Activated naive CD4-positive, alpha-beta T cell treated with anti-CD3 and anti-CD28 coated beads, Interleukin-2, amount 50 U/mL, for 24 hours (primary cell): ENCODE data around the gene FOXI2.

Experiments
- H3K27ac Mint-ChIP-seq: one replicate; pipeline ENCODE4 v1.8.0; 2021; ENCODE audit warnings: mild to moderate bottlenecking, mixed read lengths
- H3K27me3 Mint-ChIP-seq: one replicate; pipeline ENCODE4 v1.8.0; 2021; ENCODE audit warnings: mixed read lengths
- H3K36me3 Mint-ChIP-seq: one replicate; pipeline ENCODE4 v1.8.0; 2021; ENCODE audit warnings: mixed read lengths
- H3K4me1 Mint-ChIP-seq: one replicate; pipeline ENCODE4 v1.8.0; 2021; ENCODE audit warnings: mixed read lengths
- H3K4me3 Mint-ChIP-seq: one replicate; pipeline ENCODE4 v1.8.0; 2021; ENCODE audit warnings: mild to moderate bottlenecking, mixed read lengths
- H3K9me3 Mint-ChIP-seq: one replicate; pipeline ENCODE4 v1.8.0; 2021; ENCODE audit warnings: mixed read lengths

The FOXI2 gene

DNA sequence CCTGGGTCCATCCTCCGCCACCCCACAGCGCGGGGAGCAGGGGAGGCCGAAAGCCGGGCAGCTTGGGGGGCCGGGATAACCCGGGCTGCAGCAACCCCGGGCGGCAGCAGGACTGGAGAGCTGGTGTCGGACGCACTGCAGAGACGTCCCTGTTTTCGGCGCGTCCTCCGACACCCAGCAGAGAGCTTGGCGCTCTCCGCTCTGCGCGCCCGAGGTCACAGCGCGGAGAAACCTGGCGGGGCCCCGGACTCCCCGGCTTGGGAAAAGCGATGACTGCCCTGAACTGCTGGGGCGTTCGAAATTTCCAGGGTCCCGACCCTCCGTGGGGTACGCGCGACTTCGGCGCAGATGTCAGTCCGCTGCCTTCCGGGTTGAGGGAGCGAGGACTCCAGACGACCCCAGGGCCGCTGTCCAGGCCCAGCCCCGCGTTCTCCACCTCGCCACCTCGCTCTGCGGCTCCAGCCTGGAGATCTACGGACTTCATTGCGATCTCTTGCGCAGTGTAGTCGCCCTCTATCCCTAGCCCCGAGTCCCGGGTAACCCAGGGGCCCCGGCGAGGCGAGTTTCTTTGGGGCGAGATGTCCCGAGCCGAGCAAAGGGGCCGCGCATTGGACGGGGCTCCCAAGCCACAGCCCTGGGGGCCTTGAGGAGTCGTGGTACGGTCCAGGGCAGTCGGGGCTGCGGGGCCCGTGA lies 617 bp upstream of the FOXI2 start:
- no peak overlapping the region for H3K27ac Mint-ChIP-seq
- peaks cover 27% of the 10 kb centered on the region for H3K27me3 Mint-ChIP-seq
- no peaks in the 10 kb centered on the region for H3K9me3 Mint-ChIP-seq

DNA sequence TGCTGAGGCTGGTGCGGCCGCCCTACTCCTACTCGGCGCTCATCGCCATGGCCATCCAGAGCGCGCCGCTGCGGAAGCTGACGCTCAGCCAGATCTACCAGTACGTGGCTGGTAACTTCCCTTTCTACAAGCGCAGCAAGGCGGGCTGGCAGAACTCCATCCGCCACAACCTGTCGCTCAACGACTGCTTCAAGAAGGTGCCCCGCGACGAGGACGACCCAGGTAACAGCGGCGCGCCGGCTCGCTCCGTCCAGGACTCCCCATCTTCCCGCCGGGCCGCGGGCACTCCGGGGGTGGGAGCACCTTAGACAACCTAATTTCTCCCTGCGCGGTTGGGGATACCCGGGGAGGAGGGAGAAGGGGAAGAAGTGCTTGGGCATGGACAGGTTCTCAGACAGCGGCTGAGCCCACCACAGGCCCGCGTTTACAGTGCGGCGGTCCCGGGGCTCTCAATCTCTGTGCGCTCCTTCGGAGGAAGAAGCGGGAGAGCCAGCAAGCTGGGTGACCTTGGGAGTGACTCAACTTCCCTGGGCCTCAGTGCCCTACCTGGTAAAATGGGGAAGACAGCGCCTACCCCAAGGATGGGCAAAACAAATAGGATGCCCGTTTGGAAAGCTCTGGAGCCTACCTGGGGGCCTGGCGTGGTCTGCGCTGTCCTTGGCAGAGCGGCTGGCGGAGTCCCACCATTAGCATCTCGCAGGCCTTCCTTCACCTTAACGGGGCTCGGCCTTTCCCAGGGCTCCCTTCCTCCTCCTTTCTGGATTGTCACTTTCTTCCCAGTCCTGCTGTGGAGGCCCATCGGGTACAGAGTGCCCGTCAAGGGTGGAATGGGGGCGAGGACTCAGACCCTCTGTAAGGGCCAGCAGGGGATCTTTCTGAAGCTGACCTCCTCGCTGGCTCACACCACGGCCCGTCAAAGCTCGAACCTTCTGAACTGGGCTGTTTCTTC lies 852 bp downstream of the FOXI2 start:
- Mint-ChIP-seq H3K4me3 (no peak overlapping the region), H3K9me3 (no peaks in the 10 kb centered on the region), H3K27ac (no peak overlapping the region), H3K36me3 (no peaks in the 10 kb centered on the region), H3K27me3 (peaks cover 23% of the 10 kb centered on the region), H3K4me1 (no peaks in the 10 kb centered on the region)

More for the DNA sequence above, 617 bp upstream of the FOXI2 start:
- Mint-ChIP-seq H3K4me1 (no peaks in the 10 kb centered on the region), H3K36me3 (no peaks in the 10 kb centered on the region), H3K4me3 (no peak overlapping the region)

GRCh38 chr10:127738512-127739424 lies 1.8 kb downstream of the FOXI2 start:
- H3K27ac Mint-ChIP-seq, result no peak overlapping the region
- no peaks in the 10 kb centered on the region for H3K4me1 Mint-ChIP-seq
- H3K4me3 Mint-ChIP-seq, result no peak overlapping the region
- H3K9me3 Mint-ChIP-seq, result no peaks in the 10 kb centered on the region
- H3K27me3 Mint-ChIP-seq, result peaks cover 15% of the 10 kb centered on the region
- H3K36me3 Mint-ChIP-seq, result no peaks in the 10 kb centered on the region

DNA sequence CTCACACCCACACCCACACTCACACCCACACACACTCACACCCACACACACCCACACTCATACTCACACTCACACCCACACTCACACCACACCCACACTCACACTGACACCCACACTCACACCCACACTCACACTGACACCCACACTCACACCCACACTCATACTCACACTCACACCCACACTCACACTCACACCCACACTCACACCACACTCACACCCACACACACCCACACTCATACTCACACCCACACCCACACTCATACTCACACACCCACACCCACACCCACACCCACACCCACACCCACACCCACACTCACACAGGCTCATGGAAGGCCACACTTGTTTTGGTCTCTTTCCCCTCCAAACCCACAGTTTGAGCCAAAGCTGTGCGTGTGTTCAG lies 2.9 kb downstream of the FOXI2 start:
- H3K36me3 Mint-ChIP-seq, result no peaks in the 10 kb centered on the region
- H3K27me3 Mint-ChIP-seq, result peaks cover 11% of the 10 kb centered on the region
- H3K27ac Mint-ChIP-seq, result no peak overlapping the region
- H3K9me3 Mint-ChIP-seq, result no peaks in the 10 kb centered on the region
- H3K4me3 Mint-ChIP-seq, result no peak overlapping the region
- H3K4me1 Mint-ChIP-seq, result no peaks in the 10 kb centered on the region

DNA sequence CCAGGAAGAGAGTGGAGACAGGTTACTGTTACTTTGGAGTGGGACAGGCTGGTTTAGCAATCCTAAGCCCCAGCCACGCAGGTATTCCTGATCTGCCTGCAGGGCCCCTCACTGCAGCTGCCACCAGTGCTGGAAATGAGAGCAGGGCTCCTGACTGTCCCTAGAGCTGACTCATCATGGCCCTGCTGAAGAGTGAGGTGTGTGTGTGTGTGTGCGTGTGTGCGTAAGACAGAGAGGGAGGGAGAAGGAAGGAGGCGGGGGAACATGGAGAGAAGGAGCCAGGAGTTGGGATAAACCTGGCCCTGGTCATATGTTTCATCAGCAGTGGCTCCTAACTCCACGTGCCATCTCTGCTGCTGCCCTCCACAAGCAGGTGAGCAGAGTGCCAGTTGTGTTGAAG lies 3.6 kb downstream of the FOXI2 start:
- Mint-ChIP-seq H3K27ac (no peak overlapping the region), H3K4me1 (no peaks in the 10 kb centered on the region), H3K4me3 (no peak overlapping the region), H3K9me3 (no peaks in the 10 kb centered on the region), H3K36me3 (no peaks in the 10 kb centered on the region), H3K27me3 (peaks cover 8% of the 10 kb centered on the region)

- Mint-ChIP-seq H3K9me3 (no peaks in the 10 kb centered on the region), H3K27me3 (peaks cover 6% of the 10 kb centered on the region), H3K4me3 (no peak overlapping the region), H3K36me3 (no peaks in the 10 kb centered on the region), H3K4me1 (no peaks in the 10 kb centered on the region), H3K27ac (no peak overlapping the region)
Observed at GRCh38 chr10:127743205-127743604, 6.2 kb downstream of the FOXI2 start.

- Mint-ChIP-seq H3K9me3 (no peaks in the 10 kb centered on the region), H3K4me3 (no peak overlapping the region), H3K27me3 (peaks cover 6% of the 10 kb centered on the region), H3K4me1 (no peaks in the 10 kb centered on the region), H3K36me3 (no peaks in the 10 kb centered on the region), H3K27ac (no peak overlapping the region)
Observed at GRCh38 chr10:127744956-127745355, 8.0 kb downstream of the FOXI2 start.

DNA sequence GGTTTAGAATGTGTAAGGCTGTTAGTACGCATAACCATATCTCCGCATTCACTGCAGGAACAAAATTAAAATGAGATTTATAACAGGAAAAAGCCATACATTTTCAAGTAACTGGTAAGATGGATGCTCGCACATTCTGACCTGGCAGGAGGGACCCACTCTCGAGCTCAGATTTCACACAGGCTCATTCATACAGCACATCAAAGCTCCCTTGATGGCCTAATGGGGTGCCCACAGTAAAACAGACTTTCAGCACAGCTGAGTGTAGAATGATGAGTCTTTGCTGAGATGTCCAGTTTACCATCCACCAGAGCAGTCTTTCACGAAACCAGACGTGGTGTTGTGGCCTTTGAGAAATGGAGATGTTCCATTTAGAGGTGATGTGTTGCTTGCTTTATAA lies 8.9 kb downstream of the FOXI2 start:
- Mint-ChIP-seq H3K4me3 (no peak overlapping the region), H3K4me1 (no peaks in the 10 kb centered on the region), H3K27me3 (peaks cover 5% of the 10 kb centered on the region), H3K9me3 (no peaks in the 10 kb centered on the region), H3K27ac (no peak overlapping the region), H3K36me3 (no peaks in the 10 kb centered on the region)

DNA sequence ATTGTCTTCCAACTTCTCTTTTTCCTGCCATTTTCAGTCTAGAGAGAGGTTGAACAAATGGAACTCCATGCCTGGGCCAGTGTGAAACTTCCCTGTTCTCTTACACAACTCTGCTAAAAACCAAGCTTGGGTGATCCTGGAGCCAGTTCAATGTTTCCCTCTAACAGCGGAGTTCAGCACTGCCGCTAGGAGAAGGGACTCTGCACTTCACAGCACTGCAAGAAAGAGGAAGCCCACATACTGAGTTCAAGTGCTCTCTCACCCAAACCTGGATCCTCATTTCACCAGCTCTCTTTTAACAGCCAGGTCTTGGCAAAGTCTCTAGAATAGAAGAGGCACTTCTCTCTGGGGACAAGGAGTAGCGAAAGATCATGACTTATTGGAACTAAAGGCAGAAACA lies 18.8 kb downstream of the FOXI2 start:
- Mint-ChIP-seq H3K4me1 (no peaks in the 10 kb centered on the region), H3K9me3 (no peaks in the 10 kb centered on the region), H3K27ac (no peak overlapping the region), H3K36me3 (no peaks in the 10 kb centered on the region), H3K27me3 (peaks cover 6% of the 10 kb centered on the region), H3K4me3 (no peak overlapping the region)

- H3K9me3 Mint-ChIP-seq, result no peaks in the 10 kb centered on the region
- no peaks in the 10 kb centered on the region for H3K36me3 Mint-ChIP-seq
- H3K4me3 Mint-ChIP-seq, result no peak overlapping the region
- H3K4me1 Mint-ChIP-seq, result no peaks in the 10 kb centered on the region
- peaks cover 4% of the 10 kb centered on the region for H3K27me3 Mint-ChIP-seq
- H3K27ac Mint-ChIP-seq, result no peak overlapping the region
Observed at GRCh38 chr10:127756264-127756663, 19.3 kb downstream of the FOXI2 start.

DNA sequence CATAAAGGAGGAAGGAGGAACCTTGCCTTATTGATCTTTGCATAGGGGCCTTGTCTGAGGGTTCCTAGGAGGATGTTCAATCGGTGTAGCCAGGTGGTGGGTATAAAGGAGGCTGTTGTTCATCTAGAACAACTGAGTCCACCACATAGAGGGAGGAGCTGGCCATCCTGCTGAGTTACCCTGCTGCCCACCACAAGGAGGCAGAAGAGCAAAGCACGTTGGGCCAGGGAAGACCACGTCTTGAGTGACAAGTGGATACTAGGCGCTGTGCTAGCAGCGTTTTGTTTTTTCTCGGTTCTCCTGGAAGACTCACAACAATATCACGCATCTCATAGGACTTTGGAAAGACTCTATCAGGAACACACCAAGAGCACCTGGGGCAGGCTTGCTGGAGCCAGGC lies 20.0 kb downstream of the FOXI2 start:
- Mint-ChIP-seq H3K27me3 (peaks cover 6% of the 10 kb centered on the region), H3K4me1 (no peaks in the 10 kb centered on the region), H3K36me3 (no peaks in the 10 kb centered on the region), H3K4me3 (no peak overlapping the region), H3K9me3 (no peaks in the 10 kb centered on the region), H3K27ac (no peak overlapping the region)

DNA sequence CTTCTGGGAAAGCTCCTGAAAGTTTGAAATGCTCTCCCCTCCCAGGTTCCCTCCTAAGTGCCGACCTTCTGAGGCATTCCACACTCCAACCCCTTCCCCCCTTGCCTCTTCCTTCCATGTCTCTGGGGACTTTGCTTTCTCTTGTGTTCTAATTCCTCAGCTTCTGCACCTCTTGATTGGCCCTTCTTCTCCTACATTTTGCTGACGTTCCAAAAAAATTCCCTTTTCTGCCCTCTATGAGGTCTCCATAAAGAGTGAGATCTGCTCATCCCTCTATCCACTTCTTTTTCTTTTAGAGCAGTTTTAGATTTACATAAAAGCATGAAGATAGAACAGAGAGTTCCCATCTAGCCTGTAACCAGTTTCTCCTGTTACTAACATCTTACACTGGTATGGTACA lies 22.3 kb downstream of the FOXI2 start:
- peaks cover 10% of the 10 kb centered on the region for H3K27me3 Mint-ChIP-seq
- H3K4me1 Mint-ChIP-seq, result no peaks in the 10 kb centered on the region
- H3K9me3 Mint-ChIP-seq, result no peaks in the 10 kb centered on the region
- H3K4me3 Mint-ChIP-seq, result no peak overlapping the region
- H3K36me3 Mint-ChIP-seq, result no peaks in the 10 kb centered on the region
- no peak overlapping the region for H3K27ac Mint-ChIP-seq

DNA sequence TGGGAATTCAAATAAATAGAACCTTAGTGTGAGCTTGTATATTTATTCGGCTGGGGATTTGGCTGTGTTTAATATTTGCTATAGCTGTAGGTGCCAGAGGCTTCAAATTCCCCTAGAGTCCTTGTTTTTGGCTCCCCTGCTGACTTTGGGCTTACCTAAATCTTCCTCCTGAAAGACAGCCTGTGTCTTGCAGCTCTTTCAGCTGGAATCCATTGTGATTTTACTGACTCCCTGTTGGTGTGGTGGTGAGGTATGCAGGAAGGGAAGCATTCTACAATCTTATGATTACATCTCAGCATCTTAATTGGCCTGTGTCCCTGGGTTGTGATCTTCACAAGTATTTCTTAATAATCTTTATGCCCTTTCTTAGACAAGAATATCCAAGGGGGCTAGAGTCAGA lies 25.9 kb downstream of the FOXI2 start:
- Mint-ChIP-seq H3K36me3 (no peaks in the 10 kb centered on the region), H3K27me3 (peaks cover 20% of the 10 kb centered on the region), H3K27ac (no peak overlapping the region), H3K4me3 (no peak overlapping the region), H3K9me3 (no peaks in the 10 kb centered on the region), H3K4me1 (no peaks in the 10 kb centered on the region)

GRCh38 chr10:127774766-127775559 lies 38.0 kb downstream of the FOXI2 start:
- Mint-ChIP-seq H3K27me3 (peaks cover 5% of the 10 kb centered on the region), H3K4me1 (no peaks in the 10 kb centered on the region)

GRCh38 chr10:127776816-127777215 lies 39.8 kb downstream of the FOXI2 start:
- H3K9me3 Mint-ChIP-seq, result no peaks in the 10 kb centered on the region

More at GRCh38 chr10:127774766-127775559, 38.0 kb downstream of the FOXI2 start:
- H3K4me3 Mint-ChIP-seq, result no peak overlapping the region
- no peak overlapping the region for H3K27ac Mint-ChIP-seq
- no peaks in the 10 kb centered on the region for H3K36me3 Mint-ChIP-seq
- peaks cover 5% of the 10 kb centered on the region for H3K9me3 Mint-ChIP-seq

More at GRCh38 chr10:127776816-127777215, 39.8 kb downstream of the FOXI2 start:
- Mint-ChIP-seq H3K27ac (no peak overlapping the region), H3K27me3 (peaks cover 10% of the 10 kb centered on the region), H3K4me1 (no peaks in the 10 kb centered on the region), H3K36me3 (no peaks in the 10 kb centered on the region), H3K4me3 (no peak overlapping the region)
